GM12878 (cell line): Measurements from ENCODE around the gene INSRR. TPM values are rescaled to one million over a fixed set of nuclear protein-coding genes. Genes with fewer than 3 reads are reported as not detected.

Experiments
- ATAC-seq: fragments of 200-7000 bp; cut with Tn5 transposase; 3 replicates; pipeline ENCODE4 v1.9.1; 2020; ENCODE audit warnings: mild to moderate bottlenecking, moderate library complexity
- BruUV-seq: library from RNA; stranded (reverse); fragments of 400-500 nt; replicated peaks from 2 replicates; lab custom pipeline; 2021; lab: Mats Ljungman, UMichigan
- CTCF ChIA-PET: fragments of 300-600 bp; sonication (Branson Sonifier 250); formaldehyde crosslinking; extraction: SDS; loops from one replicate; lab custom pipeline; 2021; ENCODE audit warnings: inconsistent platforms; lab: Yijun Ruan, JAX
- POLR2A ChIA-PET: fragments of 350-600 bp; formaldehyde crosslinking; extraction: SDS; loops from one replicate; lab custom pipeline; 2021; ENCODE audit warnings: inconsistent platforms; lab: Charles Lee
- RAD21 ChIA-PET: fragments of 300-600 bp; sonication (Branson Sonifier 250); formaldehyde crosslinking; loops from one replicate; lab custom pipeline; 2023; ENCODE audit warnings: antibody characterized with exemption; ENCODE audit not compliant: unreplicated experiment; lab: Charles Lee
- SMC1A ChIA-PET: fragments of 300-600 bp; sonication (Branson Sonifier 250); formaldehyde crosslinking; loops from one replicate; lab custom pipeline; 2023; ENCODE audit not compliant: unreplicated experiment, uncharacterized antibody; lab: Charles Lee
- DNase-seq: peaks from one replicate; pipeline ENCODE4 v3.0.0-alpha.2; 2011; ENCODE audit warnings: low read depth, low spot score
- FAIRE-seq: peaks from 3 replicates; lab custom pipeline; 2011; peaks lifted over from hg19 to GRCh38; lab: Jason Lieb, UNC
- H2AFZ ChIP-seq: 2 replicates; pipeline ENCODE4 v1.6.0; 2011; ENCODE audit warnings: low read depth, low read length, control low read depth; ENCODE audit not compliant: control insufficient read depth
- H3K27ac ChIP-seq: 2 replicates; pipeline ENCODE4 v1.5.1; 2011; ENCODE audit warnings: control low read depth; ENCODE audit not compliant: control insufficient read depth, insufficient read depth
- H3K27me3 ChIP-seq, 2 experiments: replicated peaks in 1 of 2; 2 replicates each; pipeline versions ENCODE4 v1.6.0 to v1.6.1; 2011; ENCODE audit warnings: low read length in 1 of 2; ENCODE audit not compliant: control insufficient read depth in 2 of 2, insufficient read depth in 2 of 2
- H3K36me3 ChIP-seq, 2 experiments: 2 replicates each; pipeline ENCODE4 v1.5.1; 2011; ENCODE audit warnings: low read length in 1 of 2; ENCODE audit not compliant: control insufficient read depth in 2 of 2, insufficient read depth in 2 of 2
- H3K4me1 ChIP-seq: 2 replicates; pipeline ENCODE4 v1.6.1; 2011; ENCODE audit warnings: mild to moderate bottlenecking, low read length, moderate library complexity, mixed read lengths; ENCODE audit not compliant: control insufficient read depth, insufficient read depth
- H3K4me2 ChIP-seq: 2 replicates; pipeline ENCODE4 v1.6.0; 2011; ENCODE audit warnings: control low read depth; ENCODE audit not compliant: control insufficient read depth, insufficient read depth
- H3K4me3 ChIP-seq: fragments of 200-600 bp; sonication (generic); 2 replicates; pipeline ENCODE4 v1.5.1; 2016
- H3K79me2 ChIP-seq: 2 replicates; pipeline ENCODE4 v1.6.0; 2011; ENCODE audit warnings: low read length; ENCODE audit not compliant: control insufficient read depth, insufficient read depth
- H3K9ac ChIP-seq: 2 replicates; pipeline ENCODE4 v1.8.0; 2011; ENCODE audit warnings: low read length, control low read depth, mixed read lengths; ENCODE audit not compliant: control insufficient read depth, insufficient read depth
- H3K9me3 ChIP-seq: replicated peaks from 3 replicates; pipeline ENCODE4 v1.5.1; 2011; ENCODE audit warnings: mild to moderate bottlenecking, low read length; ENCODE audit not compliant: control insufficient read depth, insufficient read depth
- H4K20me1 ChIP-seq: 2 replicates; pipeline ENCODE4 v1.6.0; 2011; ENCODE audit not compliant: control insufficient read depth, insufficient read depth
- EP300 ChIP-seq, 2 experiments: fragments of 150-350 bp in 1 of 2; IDR thresholded peaks; 2 replicates each; pipeline ENCODE4 v1.6.1; 2011 to 2012; ENCODE audit warnings: low read depth in 2 of 2, low read length in 2 of 2, borderline replicate concordance in 1 of 2, improper control_type of control experiment in 1 of 2, inconsistent platforms in 1 of 2; ENCODE audit not compliant: control insufficient read depth in 1 of 2
- IKZF2 ChIP-seq, 2 experiments: fragments of 450-650 bp; IDR thresholded peaks; 2 replicates each; pipeline ENCODE4 v1.6.1; 2017; ENCODE audit warnings: mild to moderate bottlenecking in 2 of 2, moderate library complexity in 2 of 2
- MLLT1 ChIP-seq: fragments of 450-650 bp; IDR thresholded peaks from 2 replicates; pipeline ENCODE4 v1.6.1; 2016; ENCODE audit warnings: mild to moderate bottlenecking
- RAD51 ChIP-seq: fragments of 450-650 bp; IDR thresholded peaks from 2 replicates; pipeline ENCODE4 v1.6.1; 2016; ENCODE audit warnings: moderate library complexity, mild to moderate bottlenecking, inconsistent platforms
- REST ChIP-seq: IDR thresholded peaks from 2 replicates; pipeline ENCODE4 v1.6.1; 2012; ENCODE audit warnings: mild to moderate bottlenecking, low read depth, low read length
- SUPT20H ChIP-seq: IDR thresholded peaks from 2 replicates; pipeline ENCODE4 v1.6.1; 2011; ENCODE audit warnings: low read depth, mild to moderate bottlenecking, low read length, moderate library complexity, borderline replicate concordance; ENCODE audit not compliant: control insufficient read depth
- YBX1 ChIP-seq: fragments of 450-650 bp; IDR thresholded peaks from 2 replicates; pipeline ENCODE4 v1.6.1; 2016; ENCODE audit warnings: antibody characterized with exemption
- ZBED1 ChIP-seq: IDR thresholded peaks from 2 replicates; pipeline ENCODE4 v1.6.1; 2016; ENCODE audit warnings: borderline replicate concordance
- ZNF207 ChIP-seq: fragments of 450-650 bp; IDR thresholded peaks from 2 replicates; pipeline ENCODE4 v1.6.1; 2014; ENCODE audit warnings: antibody characterized with exemption, mild to moderate bottlenecking, borderline replicate concordance
- WGBS: methylation state at CpG from one replicate; pipeline ENCODE4 v1.1.6; 2016; ENCODE audit warnings: low lambda C conversion rate; ENCODE audit not compliant: insufficient replicate concordance, insufficient coverage; ENCODE audit errors: missing lambda C conversion rate; 5-methylcytosine and 5-hydroxymethylcytosine counted together
- in situ Hi-C: fragments of 300-500 bp; cut with MboI; formaldehyde crosslinking; loops from 9 replicates; pipeline ENCODE4 v1.14.3; 2018; ENCODE audit warnings: mixed read lengths
- intact Hi-C: fragments of 100-400 bp; cut with micrococcal nuclease; formaldehyde crosslinking; loops from one replicate; pipeline ENCODE4 v1.14.2; 2022; ENCODE audit not compliant: unreplicated experiment
- polyA plus RNA-seq, 11 experiments: library from polyadenylated mRNA; depleted of rRNA in 4 of 11; unstranded in 6 of 11; stranded (reverse) in 5 of 11; fragments of >200 nt; fragmentation: Nextera tagmentation in 4 of 11; fragmentation: Illumina TruSeq in 1 of 11; extraction: Ambion mirVana in 4 of 11; extraction: Trizol in 1 of 11; gene quantifications; 1 replicate in 1 of 11; 2 replicates in 10 of 11; pipeline versions ENCODE4 v1.2.1 to v1.2.3, GENCODE V29; 2011 to 2016; ENCODE audit warnings: inconsistent platforms in 2 of 11, missing spikeins in 2 of 11, low read depth in 1 of 11
- total RNA-seq, 4 experiments: library from RNA; depleted of rRNA in 3 of 4; stranded (reverse); fragments of >200 nt in 3 of 4; fragmentation: Illumina TruSeq in 1 of 4; extraction: Trizol in 1 of 4; gene quantifications; 2 replicates each; pipeline versions ENCODE4 v1.2.1 to v1.2.3, GENCODE V29; 2013 to 2021
- TF ChIP-seq, protein P1 (sequence below): fragments of 450-650 bp; IDR thresholded peaks from 2 replicates; pipeline ENCODE4 v1.6.1; 2017; ENCODE audit warnings: mild to moderate bottlenecking, moderate library complexity

The INSRR gene
- total and polyA plus RNA-seq, 10 of the 15 experiments (the other 5 are each of a cell fraction or from before 2014, with no cell fraction given), result 0.01 TPM; not detected in 9

GRCh38 chr1:156805766-156806511, 53.0 kb downstream of the INSRR start:
- POLR2A ChIA-PET, result no interaction called here
- FAIRE-seq (no peak), ATAC-seq (no peak), DNase-seq (no peak)
- CTCF ChIA-PET, result interaction anchor here (1.2 to 8.5 kb wide), 6 partner anchors 9 to 116 kb away, joined by 3 to 60 read pairs (median 6); partner anchors contain the start of gene NTRK1
- Histone ChIP-seq H3K36me3 (peaks cover 3 to 4% of the 10 kb centered on the region in 2 experiments; a peak in 3 of 4 replicates), H3K4me2 (no peak overlapping the region), H3K4me1 (peaks cover 18% of the 10 kb centered on the region), H3K27me3 (no peaks in the 10 kb centered on the region), H3K27ac (no peak overlapping the region), H3K4me3 (no peak overlapping the region), H3K9ac (no peak overlapping the region), H3K9me3 (no peaks in the 10 kb centered on the region), H3K79me2 (no peaks in the 10 kb centered on the region), H2AFZ (no peak overlapping the region), H4K20me1 (no peaks in the 10 kb centered on the region)
- intact Hi-C loops (no loop called here), in situ Hi-C loops (no loop called here)
- BruUV-seq, result no TSS peak
- RAD21 ChIA-PET, result interaction anchor here (0.9 to 4.4 kb wide), 3 partner anchors 25 to 39 kb away, joined by 3 to 22 read pairs (median 3); partner anchors contain the start of gene PRCC
- 95% methylated on average over 3 of the region's 3 CpGs for WGBS
- SMC1A ChIA-PET, result interaction anchor here (1.2 to 2.3 kb wide), 2 partner anchors 11 to 54 kb away, joined by 3 to 10 read pairs; partner anchors contain the start of gene NTRK1
- no peak for TF ChIP-seq EP300 (IDR thresholded peaks at IDR 0.05; ENCODE audit: borderline replicate concordance in 1 of 2, control insufficient read depth in 1 of 2, low read depth in 2 of 2, low read length in 2 of 2)
- no peak for TF ChIP-seq ZNF207
- no peak for TF ChIP-seq REST
- TF ChIP-seq IKZF2 (IDR thresholded peaks at IDR 0.05), result no peak
- no peak for TF ChIP-seq MLLT1
- TF ChIP-seq RAD51, result no peak
- TF ChIP-seq ZBED1, result no peak
- TF ChIP-seq SUPT20H, result no peak
- no peak for TF ChIP-seq YBX1
- TF ChIP-seq, protein P1, sequence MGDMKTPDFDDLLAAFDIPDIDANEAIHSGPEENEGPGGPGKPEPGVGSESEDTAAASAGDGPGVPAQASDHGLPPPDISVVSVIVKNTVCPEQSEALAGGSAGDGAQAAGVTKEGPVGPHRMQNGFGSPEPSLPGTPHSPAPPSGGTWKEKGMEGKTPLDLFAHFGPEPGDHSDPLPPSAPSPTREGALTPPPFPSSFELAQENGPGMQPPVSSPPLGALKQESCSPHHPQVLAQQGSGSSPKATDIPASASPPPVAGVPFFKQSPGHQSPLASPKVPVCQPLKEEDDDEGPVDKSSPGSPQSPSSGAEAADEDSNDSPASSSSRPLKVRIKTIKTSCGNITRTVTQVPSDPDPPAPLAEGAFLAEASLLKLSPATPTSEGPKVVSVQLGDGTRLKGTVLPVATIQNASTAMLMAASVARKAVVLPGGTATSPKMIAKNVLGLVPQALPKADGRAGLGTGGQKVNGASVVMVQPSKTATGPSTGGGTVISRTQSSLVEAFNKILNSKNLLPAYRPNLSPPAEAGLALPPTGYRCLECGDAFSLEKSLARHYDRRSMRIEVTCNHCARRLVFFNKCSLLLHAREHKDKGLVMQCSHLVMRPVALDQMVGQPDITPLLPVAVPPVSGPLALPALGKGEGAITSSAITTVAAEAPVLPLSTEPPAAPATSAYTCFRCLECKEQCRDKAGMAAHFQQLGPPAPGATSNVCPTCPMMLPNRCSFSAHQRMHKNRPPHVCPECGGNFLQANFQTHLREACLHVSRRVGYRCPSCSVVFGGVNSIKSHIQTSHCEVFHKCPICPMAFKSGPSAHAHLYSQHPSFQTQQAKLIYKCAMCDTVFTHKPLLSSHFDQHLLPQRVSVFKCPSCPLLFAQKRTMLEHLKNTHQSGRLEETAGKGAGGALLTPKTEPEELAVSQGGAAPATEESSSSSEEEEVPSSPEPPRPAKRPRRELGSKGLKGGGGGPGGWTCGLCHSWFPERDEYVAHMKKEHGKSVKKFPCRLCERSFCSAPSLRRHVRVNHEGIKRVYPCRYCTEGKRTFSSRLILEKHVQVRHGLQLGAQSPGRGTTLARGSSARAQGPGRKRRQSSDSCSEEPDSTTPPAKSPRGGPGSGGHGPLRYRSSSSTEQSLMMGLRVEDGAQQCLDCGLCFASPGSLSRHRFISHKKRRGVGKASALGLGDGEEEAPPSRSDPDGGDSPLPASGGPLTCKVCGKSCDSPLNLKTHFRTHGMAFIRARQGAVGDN, result no peak
